Psoas muscle (tissue), 8 donors: ENCODE data around the gene PPIL3. TPM values are rescaled to one million over a fixed set of nuclear protein-coding genes. Genes with fewer than 3 reads are reported as not detected.
A peak's percentile ranks its signal among the peaks of the same experiment; 100 is the strongest.

ENCODE experiments used
- ATAC-seq, 4 donors: fragments of 200-7000 bp; cut with Tn5 transposase; one replicate each; pipeline ENCODE4 v1.9.1; 2020; ENCODE audit warnings: moderate library complexity in 3 of 4, mild to moderate bottlenecking in 2 of 4
- DNase-seq, 2 donors: peaks; one replicate each; pipeline ENCODE4 v3.0.0-alpha.2; 2020
- H3K27ac ChIP-seq: fragments of 200-600 bp; one replicate; pipeline ENCODE4 v1.8.0; 2022
- H3K27me3 ChIP-seq, 3 donors: fragments of 200-600 bp in 1 of 3; one replicate each; pipeline versions ENCODE4 v1.6.1 to v1.8.0; 2013 to 2022; ENCODE audit warnings: low read length in 2 of 3, mild to moderate bottlenecking in 2 of 3, moderate library complexity in 1 of 3; ENCODE audit not compliant: insufficient read depth in 3 of 3
- H3K36me3 ChIP-seq, 2 donors: fragments of 200-600 bp in 1 of 2; one replicate each; pipeline versions ENCODE4 v1.6.1 to v1.8.0; 2013 to 2022; ENCODE audit warnings: low read depth in 1 of 2, mild to moderate bottlenecking in 1 of 2, moderate library complexity in 1 of 2; ENCODE audit not compliant: insufficient read depth in 1 of 2
- H3K4me1 ChIP-seq: fragments of 200-600 bp; one replicate; pipeline ENCODE4 v1.8.0; 2022
- H3K4me3 ChIP-seq: fragments of 200-600 bp; one replicate; pipeline ENCODE4 v1.8.0; 2022; ENCODE audit warnings: mild to moderate bottlenecking
- H3K9me3 ChIP-seq: fragments of 200-600 bp; one replicate; pipeline ENCODE4 v1.8.0; 2022
- CTCF ChIP-seq: fragments of 200-600 bp; IDR thresholded peaks from one replicate; pipeline ENCODE4 v1.8.0; 2022; ENCODE audit warnings: antibody characterized with exemption
- WGBS, 3 donors: extraction: QIAGEN DNeasy Blood & Tissue Kit; methylation state at CpG; one replicate each; pipeline versions ENCODE4 v1.1.6 to v1.1.7; 2013; 5-methylcytosine and 5-hydroxymethylcytosine counted together
- intact Hi-C, 2 donors: fragments of 100-400 bp; cut with DNase I; formaldehyde crosslinking; loops; one replicate each; pipeline versions ENCODE4 v1.11.0 to v1.14.2; 2022
- polyA plus RNA-seq, 3 donors: library from polyadenylated mRNA; stranded (reverse); fragments of 200-250 nt; gene quantifications; one replicate each; pipeline ENCODE4 v1.2.3, GENCODE V29; 2013
- total RNA-seq, 4 donors: library from RNA; stranded (reverse); fragmentation: NEBNext Ultra II Directional in 2 of 4; extraction: Animal tissue kit (Norgen Biotek cat#: 25700) in 2 of 4; gene quantifications; one replicate each; pipeline versions ENCODE4 v1.2.1 to v1.2.4, GENCODE V29; 2021 to 2023
- donor health status: healthy with polysubstance abuse.
- donor health status: DM: no; HTN: no; CAD: no; lungs with moderate emphysema.
- donor health status: Bipolar disorder and iron deficiency.
- donor health status: healthy.
- donor health status: DM: yes; HTN: yes; CAD: no.
- donor health status: DM: no; HTN: no; CAD: no.
- donor health status: DM: no; HTN: no; CAD: no.
- donor health status: DM: yes; HTN: yes; CAD: no.

Gene PPIL3
- total and polyA plus RNA-seq, 7 donors = 10.7 to 31.2 (median 17.4) TPM

GRCh38 chr2:200862532-200863000, 26.3 kb downstream of the PPIL3 start:
- peak in 3 of 4 donors; percentile 3 to 30 (median 28) for ATAC-seq
- WGBS, 3 donors = 0 to 1% (median 0%) methylated on average over 13 of the region's 13 CpGs
- DNase-seq = no peak
- peak overlapping the region; percentile 84 for H3K4me3 ChIP-seq
- H3K27me3 ChIP-seq = no peaks in the 10 kb centered on the region
- intact Hi-C loops = loop anchor here in 1 of 2 donors (5.0 kb wide), 1 partner anchor 50 kb away; the partner anchor contains the start of gene BZW1
- no peaks in the 10 kb centered on the region for H3K9me3 ChIP-seq
- no peak for TF ChIP-seq CTCF
- H3K4me1 ChIP-seq = peaks cover 47% of the 10 kb centered on the region
- peaks cover 0 to 49% of the 10 kb centered on the region in 2 donors for H3K36me3 ChIP-seq
- H3K27ac ChIP-seq = peak overlapping the region; percentile 100

- 3 to 9% (median 3%) methylated on average over 4 of the region's 4 CpGs for WGBS, 3 donors
- ATAC-seq = no peak
- H3K36me3 ChIP-seq = peaks cover 5 to 58% of the 10 kb centered on the region in 2 donors
- H3K27me3 ChIP-seq = no peaks in the 10 kb centered on the region
- DNase-seq = no peak
- H3K4me1 ChIP-seq = peaks cover 52% of the 10 kb centered on the region
- H3K4me3 ChIP-seq = peak overlapping the region; percentile 84
- no peaks in the 10 kb centered on the region for H3K9me3 ChIP-seq
- intact Hi-C loops = loop anchor here in 1 of 2 donors (5.0 kb wide), 1 partner anchor 49 kb away; the partner anchor contains the start of gene BZW1
- peak overlapping the region; percentile 100 for H3K27ac ChIP-seq
- TF ChIP-seq CTCF = no peak
Observed at GRCh38 chr2:200861617-200862155, 27.2 kb downstream of the PPIL3 start.

- Histone ChIP-seq H3K9me3 (no peaks in the 10 kb centered on the region), H3K4me3 (peak overlapping the region; percentile 84), H3K36me3 (peaks cover 8 to 73% of the 10 kb centered on the region in 2 donors), H3K27ac (peak overlapping the region; percentile 100), H3K27me3 (no peaks in the 10 kb centered on the region), H3K4me1 (peaks cover 49% of the 10 kb centered on the region)
- intact Hi-C loops = loop anchor here in 1 of 2 donors (5.0 kb wide), 1 partner anchor 48 kb away; the partner anchor contains the start of gene BZW1
- WGBS, 3 donors = 12 to 20% (median 15%) methylated on average over 12 of the region's 12 CpGs
- no peak for ATAC-seq
- no peak for DNase-seq
- TF ChIP-seq CTCF = no peak
Observed at GRCh38 chr2:200860092-200860795, 28.6 kb downstream of the PPIL3 start.

- WGBS, 3 donors = 83 to 86% (median 85%) methylated on average over 8 of the region's 8 CpGs
- TF ChIP-seq CTCF = no peak
- Histone ChIP-seq H3K27ac (no peak overlapping the region), H3K36me3 (peaks cover 20 to 99% of the 10 kb centered on the region in 2 donors), H3K4me3 (no peak overlapping the region), H3K4me1 (peaks cover 45% of the 10 kb centered on the region), H3K27me3 (no peaks in the 10 kb centered on the region), H3K9me3 (no peaks in the 10 kb centered on the region)
- ATAC-seq (no peak), DNase-seq (no peak)
- intact Hi-C loops = no loop called here
Observed at GRCh38 chr2:200856806-200857205, 32.1 kb downstream of the PPIL3 start.
